Chondrocyte (in vitro differentiated cells): ENCODE results near the gene PPARG. TPM values are rescaled to one million over a fixed set of nuclear protein-coding genes. Genes with fewer than 3 reads are reported as not detected.

Experiments
- DNase-seq: peaks from one replicate; pipeline ENCODE4 v3.0.0; 2021; ENCODE audit warnings: mixed read lengths, low spot score
- H3K27ac Mint-ChIP-seq: one replicate; pipeline ENCODE4 v1.8.0; 2021; ENCODE audit warnings: mild to moderate bottlenecking, moderate library complexity, mixed read lengths; ENCODE audit not compliant: unreplicated experiment
- H3K27me3 Mint-ChIP-seq: 2 replicates; pipeline ENCODE4 v1.8.0; 2021; ENCODE audit warnings: low read depth, mixed read lengths
- H3K36me3 Mint-ChIP-seq: 2 replicates; pipeline ENCODE4 v1.8.0; 2021; ENCODE audit warnings: low read depth, mixed read lengths
- H3K4me1 Mint-ChIP-seq: 2 replicates; pipeline ENCODE4 v1.8.0; 2021; ENCODE audit warnings: low read depth, mild to moderate bottlenecking, mixed read lengths
- H3K4me3 Mint-ChIP-seq: one replicate; pipeline ENCODE4 v1.8.0; 2021; ENCODE audit warnings: mild to moderate bottlenecking, moderate library complexity, mixed read lengths; ENCODE audit not compliant: unreplicated experiment
- H3K9me3 Mint-ChIP-seq: 2 replicates; pipeline ENCODE4 v1.8.0; 2021; ENCODE audit warnings: low read depth, mixed read lengths
- CTCF ChIP-seq: fragments of 200-600 bp; sonication (generic); IDR thresholded peaks from 2 replicates; pipeline ENCODE4 v1.5.0; 2021; ENCODE audit warnings: antibody characterized with exemption, mild to moderate bottlenecking, moderate library complexity
- total RNA-seq: library from RNA; stranded (reverse); gene quantifications from 3 replicates; pipeline ENCODE4 v1.2.1, GENCODE V29; 2021

The PPARG gene
- total RNA-seq, 1 donor from 2014 or later: 9.2 TPM

DNA sequence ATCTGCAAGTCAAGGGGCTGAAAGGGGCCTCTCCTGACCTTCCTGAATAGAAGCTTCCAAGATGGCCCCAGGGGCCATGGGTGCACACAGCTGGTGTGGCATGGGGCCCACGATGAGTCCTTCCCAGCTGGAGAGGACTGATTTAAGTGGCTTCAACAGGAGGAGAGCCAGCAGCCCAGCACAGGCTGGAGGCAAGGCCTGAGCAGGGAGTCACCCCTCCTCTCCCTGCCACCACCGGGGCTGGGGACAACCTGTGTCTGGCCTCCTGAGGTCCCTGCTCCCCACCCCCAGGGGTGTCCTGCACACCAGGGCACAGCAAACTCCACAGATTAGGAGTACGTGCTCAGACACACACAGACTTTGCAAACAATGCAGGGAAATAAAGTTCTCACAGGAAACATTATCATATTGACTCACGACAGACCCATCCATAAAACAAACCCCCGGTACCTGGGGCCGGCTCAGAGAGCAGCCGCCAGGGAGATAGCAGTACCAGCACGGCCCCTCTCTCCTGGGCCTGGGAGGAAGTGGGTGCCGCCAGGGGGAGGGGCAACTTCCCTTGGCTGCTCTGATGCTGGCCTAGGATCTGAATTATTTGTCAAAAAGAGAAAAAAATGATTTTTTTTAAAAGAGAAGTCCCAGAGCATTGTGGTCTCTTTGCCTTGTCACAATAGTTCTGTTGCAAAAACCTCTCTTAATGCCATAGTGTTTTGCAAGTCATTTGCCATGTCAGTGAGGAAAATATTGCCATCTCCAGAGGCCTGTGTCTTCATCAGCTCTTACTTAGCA is 173.5 kb downstream of the PPARG start:
- no peak for DNase-seq
- Mint-ChIP-seq H3K36me3 (no peaks in the 10 kb centered on the region), H3K27ac (no peak overlapping the region), H3K4me3 (no peak overlapping the region), H3K27me3 (no peaks in the 10 kb centered on the region), H3K9me3 (no peaks in the 10 kb centered on the region), H3K4me1 (peaks cover 12% of the 10 kb centered on the region)
- TF ChIP-seq CTCF: no peak

- TF ChIP-seq CTCF: no peak
- no peaks in the 10 kb centered on the region for H3K9me3 Mint-ChIP-seq
- no peak for DNase-seq
- peaks cover 12% of the 10 kb centered on the region for H3K4me1 Mint-ChIP-seq
- H3K36me3 Mint-ChIP-seq: no peaks in the 10 kb centered on the region
- no peak overlapping the region for H3K4me3 Mint-ChIP-seq
- no peaks in the 10 kb centered on the region for H3K27me3 Mint-ChIP-seq
- no peak overlapping the region for H3K27ac Mint-ChIP-seq
These were observed 174.8 kb downstream of the PPARG start for GRCh38 chr3:12463686-12464085.

DNA sequence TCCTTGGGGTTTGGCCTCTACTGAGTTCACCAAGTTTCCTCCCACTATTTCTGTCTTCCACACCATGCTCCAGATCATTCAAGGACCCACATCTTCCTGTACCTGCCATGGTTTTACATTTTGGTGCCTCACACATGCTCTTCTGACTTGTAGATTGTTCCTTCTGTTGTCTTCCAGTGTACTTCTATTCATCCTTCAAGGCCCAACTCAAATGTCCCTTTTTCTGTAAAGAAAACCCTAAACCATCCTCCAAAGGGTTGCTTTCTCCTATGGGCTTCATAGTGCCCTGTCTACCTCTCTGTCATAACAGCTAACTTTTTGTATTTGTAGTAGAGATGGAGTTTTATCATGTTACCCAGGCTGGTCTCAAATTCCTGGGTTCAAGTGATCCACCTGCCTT is 175.3 kb downstream of the PPARG start:
- Mint-ChIP-seq H3K4me1 (peaks cover 12% of the 10 kb centered on the region), H3K4me3 (no peak overlapping the region), H3K36me3 (no peaks in the 10 kb centered on the region), H3K27ac (no peak overlapping the region), H3K27me3 (no peaks in the 10 kb centered on the region), H3K9me3 (no peaks in the 10 kb centered on the region)
- no peak for TF ChIP-seq CTCF
- no peak for DNase-seq

DNA sequence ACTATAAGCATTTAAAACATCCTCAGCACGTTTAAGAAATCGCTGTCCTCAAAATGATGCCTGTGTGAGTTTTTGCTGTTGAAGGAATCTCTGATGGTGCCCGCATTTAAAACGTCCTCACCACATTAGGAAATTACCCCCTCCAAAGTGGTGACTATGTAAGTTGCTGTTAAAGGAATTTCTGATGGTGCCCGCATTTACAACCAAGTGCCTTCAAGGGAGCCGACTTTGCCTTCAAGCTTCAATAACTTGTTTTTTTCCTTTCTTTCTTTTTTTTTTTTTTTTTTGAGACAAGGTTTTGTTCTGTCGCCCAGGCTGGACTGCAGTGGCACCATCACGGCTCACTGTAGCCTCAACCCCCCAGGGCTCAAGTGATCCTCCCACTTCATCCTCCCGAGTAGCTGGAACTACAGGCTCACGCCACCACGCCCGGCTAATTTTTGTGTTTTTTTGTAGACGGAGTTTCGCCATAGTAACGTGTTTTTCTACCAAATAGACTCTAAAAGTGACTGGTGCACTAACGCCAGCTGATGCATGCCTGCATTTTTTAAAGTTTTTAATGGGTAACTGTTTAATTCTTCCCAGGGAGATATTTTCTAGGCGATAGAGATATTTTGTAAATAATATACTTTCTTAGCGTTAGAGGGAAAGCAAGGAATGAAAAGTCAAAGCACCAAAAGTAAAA is 176.4 kb downstream of the PPARG start:
- no peak overlapping the region for H3K27ac Mint-ChIP-seq
- H3K27me3 Mint-ChIP-seq: no peaks in the 10 kb centered on the region
- no peak for DNase-seq
- H3K36me3 Mint-ChIP-seq: no peaks in the 10 kb centered on the region
- TF ChIP-seq CTCF: no peak
- no peaks in the 10 kb centered on the region for H3K9me3 Mint-ChIP-seq
- H3K4me1 Mint-ChIP-seq: peaks cover 17% of the 10 kb centered on the region
- no peak overlapping the region for H3K4me3 Mint-ChIP-seq

DNA sequence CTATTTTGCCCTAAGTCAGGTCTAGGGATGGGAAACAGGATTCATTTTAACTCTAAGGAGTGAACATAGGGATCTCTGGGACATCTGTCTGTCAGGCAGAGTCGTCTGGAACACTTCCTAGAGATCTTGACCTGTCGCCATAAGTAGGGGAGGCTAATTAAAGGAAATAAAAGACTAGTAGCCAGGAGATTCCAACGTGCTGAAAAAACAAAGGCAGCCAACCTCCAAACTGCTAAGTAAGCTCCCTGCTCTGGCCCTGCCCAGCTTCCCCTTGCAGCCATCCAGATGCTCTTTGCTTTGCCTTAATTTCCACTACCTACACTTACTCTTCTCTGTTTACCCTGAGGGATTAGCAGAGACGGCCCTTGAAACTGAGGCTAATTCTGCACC is 177.0 kb downstream of the PPARG start:
- no peaks in the 10 kb centered on the region for H3K27me3 Mint-ChIP-seq
- DNase-seq: no peak
- H3K4me1 Mint-ChIP-seq: peaks cover 22% of the 10 kb centered on the region
- TF ChIP-seq CTCF: no peak
- no peak overlapping the region for H3K27ac Mint-ChIP-seq
- no peaks in the 10 kb centered on the region for H3K36me3 Mint-ChIP-seq
- no peaks in the 10 kb centered on the region for H3K9me3 Mint-ChIP-seq
- H3K4me3 Mint-ChIP-seq: no peak overlapping the region
